ENCODE results near the gene NMUR1.

Gene NMUR1

DNA sequence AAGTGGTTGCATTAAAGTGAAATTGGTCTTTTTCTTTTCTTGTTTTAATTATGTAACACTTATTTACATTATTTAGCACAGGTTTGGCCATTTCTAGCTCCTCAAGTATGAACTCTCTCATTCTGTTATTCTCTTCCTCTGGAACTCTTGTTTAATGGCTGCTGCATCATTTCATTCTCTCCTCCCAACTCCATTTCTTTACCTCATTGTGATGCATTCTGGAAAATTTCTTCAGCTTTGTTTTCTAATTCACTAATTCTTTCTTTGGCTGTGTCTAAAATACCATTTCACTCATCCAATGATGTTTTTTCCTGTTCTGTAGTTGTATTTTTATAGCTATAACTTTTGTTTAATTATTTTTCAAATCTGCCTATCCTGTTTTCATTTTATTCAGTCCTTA, 22.5 kb upstream of the NMUR1 start:
- DNase-seq, result no peak

DNA sequence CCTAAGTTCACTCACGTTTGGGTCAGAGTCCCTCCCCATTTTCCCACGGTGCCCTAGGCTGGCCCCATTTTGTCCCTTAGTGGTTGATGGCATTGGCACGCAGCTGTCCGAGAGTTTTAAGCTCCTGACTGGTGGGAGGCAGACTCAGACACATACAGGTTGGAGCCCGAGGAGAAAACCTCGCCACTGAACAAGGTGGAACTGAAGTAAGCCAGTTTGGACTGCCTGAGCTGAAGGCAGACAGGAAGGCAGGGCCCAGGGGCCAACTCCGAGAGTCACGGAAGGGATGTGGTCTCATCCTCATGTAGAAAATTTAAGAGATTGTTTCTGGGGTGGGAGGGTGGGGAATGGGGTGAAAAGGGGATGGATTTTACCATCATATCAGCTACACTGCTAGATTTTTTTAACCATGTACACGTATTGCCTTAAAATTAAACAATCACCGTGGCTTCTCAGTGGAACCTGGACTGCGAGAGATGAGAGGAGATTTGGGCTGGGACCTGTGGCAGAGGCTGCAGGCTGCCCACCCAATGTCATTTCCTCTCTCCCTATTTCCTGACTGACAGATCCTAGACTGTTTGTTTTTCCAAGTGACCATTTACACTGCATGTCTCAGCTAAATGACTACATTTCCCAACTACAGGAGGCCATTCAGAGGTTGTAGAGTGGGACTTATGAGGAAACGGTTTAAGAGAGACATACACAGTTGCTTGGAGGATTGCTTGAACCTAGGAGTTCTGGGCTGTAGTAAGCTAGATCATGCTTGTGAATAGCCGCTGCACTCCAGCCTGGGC, 19.4 kb upstream of the NMUR1 start:
- DNase-seq, result no peak

DNA sequence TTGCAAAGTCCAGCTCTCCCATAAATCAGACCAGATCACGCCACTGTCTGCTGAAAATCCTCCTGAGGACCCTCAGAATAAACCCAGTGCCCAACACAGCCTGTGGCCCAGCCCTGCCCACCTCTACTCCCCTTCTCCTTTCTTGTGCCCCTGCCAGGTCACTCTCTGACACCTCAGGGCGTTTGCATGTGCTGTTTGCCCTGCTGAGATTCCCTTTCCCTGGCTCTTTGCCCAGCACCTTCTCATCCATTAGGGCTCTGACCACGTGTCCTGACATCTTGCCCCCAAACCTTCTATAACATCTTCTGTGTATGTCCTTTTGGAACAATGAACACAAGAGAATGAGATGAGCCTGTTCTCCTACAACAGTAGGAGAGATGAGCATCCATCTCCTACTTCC, 18.5 kb upstream of the NMUR1 start:
- no peak for DNase-seq

DNA sequence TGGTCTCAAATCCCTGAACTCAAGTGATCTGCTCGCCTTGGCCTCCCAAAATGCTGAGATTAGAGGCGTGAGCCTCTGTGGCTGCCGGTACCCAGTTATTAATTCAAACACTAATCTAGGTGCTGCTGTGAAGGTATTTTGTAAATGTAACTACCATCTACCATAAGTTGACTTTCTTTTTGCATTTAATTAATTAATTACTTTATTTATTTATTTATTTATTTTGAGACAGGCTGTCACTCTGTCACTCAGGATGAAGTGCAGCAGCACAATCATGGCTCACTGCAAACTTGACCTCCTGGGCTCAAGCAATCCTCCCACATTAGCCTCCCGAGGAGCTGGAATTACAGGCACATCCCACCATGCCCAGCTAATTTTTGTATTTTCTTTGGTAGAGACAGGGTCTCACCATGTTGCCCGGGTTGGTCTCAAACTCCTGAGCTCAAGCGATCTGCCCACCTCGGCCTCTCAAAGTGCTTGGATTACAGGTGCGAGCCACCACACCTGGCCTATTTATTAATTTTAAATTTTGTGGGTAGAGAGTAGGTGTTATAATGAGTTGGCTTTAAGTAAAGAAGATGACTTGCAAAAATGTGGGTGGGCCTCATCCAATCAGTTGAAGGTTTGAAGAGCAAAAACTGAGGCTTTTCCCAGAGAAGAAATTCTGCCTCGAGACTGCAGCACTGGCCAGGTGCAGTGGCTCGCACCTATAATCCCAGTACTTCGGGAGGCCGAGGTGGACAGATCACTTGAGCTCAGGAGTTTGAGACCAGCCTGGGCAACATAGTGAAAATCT, 17.3 kb upstream of the NMUR1 start:
- no peak for DNase-seq

DNA sequence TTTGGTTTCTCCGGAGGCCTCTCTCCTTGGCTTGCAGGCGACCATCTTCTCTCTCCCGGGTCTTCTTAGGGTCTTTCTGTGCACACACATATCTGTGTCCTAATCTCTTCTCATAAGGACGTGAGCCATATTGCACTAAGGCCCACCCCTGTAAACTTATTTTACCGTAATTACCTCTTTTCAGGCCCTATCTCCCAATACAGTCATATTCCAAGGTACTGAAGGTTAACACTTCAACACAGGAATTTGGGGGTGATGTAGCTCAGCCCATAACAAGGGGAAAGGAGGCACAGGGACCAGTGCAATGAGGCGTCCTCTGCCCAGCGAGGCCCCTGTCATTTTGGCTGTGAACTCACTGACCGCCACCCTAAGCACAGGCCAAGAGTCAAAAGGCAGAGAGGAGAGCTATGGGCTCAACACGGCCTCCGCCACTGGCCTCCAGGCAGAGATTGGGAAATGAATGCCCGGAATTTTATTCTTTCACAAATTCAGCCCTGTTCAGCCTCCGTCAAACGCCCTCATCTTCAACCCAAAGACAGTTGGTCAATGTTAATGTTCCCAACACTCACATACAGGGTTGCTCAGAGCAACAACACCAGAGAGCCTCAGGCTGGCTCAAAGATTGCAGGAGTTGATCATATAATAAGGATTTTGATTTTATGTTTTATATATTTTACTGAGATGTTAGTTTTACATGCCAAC, 15.9 kb upstream of the NMUR1 start:
- peak; percentile 25 to 46 (median 33) for DNase-seq

DNA sequence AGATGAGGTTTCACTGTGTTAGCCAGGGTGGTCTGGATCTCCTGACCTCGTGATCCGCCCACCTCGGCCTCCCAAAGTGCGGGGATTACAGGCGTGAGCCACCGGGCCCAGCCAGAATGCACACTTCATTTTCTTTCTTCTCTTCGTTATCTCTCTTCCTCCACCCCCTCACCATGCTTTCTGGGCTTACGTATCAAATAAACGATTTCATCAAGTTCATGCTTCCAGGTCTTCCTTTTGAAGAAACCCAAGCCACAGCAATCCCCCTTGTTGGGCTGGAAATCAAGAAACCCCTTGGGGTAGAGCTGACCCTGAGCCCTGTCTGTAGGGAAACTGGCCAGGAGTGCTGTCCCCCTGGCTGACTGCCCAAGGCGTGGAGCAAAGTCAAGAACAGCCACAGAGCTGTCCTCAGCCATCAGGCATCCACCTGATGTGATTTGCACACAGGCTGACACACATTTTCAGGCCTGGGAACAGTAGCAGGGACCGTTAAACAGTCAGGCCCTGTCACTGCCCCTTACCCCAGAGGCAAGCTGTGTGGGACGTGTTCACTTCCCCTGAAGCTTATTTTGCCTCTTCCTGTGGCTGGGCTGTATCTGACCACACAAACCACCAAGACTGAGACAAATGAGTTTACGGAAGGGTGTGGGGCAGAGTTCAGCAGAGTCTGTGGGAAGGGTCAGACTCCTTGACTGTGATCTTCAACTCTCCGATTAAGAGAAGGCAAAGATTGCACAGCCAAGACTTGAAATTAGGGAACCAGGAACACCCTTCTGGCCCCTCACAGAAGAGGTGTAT, 15.1 kb upstream of the NMUR1 start:
- DNase-seq, result peak; percentile 84 to 94 (median 93)

DNA sequence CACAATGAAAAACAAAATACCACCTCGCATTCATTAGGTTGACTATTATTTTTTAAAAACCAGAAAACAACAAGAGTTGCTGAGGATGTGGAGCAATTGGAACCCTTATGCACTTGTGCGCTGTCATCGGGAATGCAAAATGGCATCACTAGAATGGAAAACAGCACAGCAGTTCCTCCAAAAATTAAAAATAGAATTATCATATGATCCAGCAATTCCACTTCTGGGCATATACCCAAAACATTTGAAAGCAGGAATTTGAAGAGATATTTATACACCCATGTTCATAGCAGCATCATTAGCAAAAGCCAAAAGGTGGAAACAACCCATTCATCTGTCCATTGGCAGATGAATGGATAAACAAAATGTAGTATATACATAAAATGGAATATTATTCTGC, 11.9 kb upstream of the NMUR1 start:
- DNase-seq, result peak in 1 of 3 donors; percentile 50

DNA sequence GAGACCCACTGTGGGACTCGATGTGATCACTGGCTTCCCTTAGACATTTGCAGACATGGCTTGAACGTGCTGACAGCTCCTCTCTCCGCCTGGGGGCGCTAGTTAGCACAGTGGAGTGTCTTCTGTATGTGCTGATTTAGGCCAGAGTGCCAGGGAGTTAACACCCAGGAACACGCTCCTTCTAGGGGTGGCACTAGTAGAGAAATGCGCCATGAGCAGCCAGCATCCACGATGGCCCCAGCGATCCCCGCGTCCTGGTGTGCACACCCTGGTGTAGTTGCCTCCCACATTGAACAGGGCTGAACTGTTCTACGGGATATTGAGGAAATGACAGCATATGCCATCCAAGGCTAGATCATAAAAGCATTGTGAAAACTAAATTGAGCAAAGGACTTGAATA, 11.4 kb upstream of the NMUR1 start:
- DNase-seq, result peak; percentile 29 to 48 (median 29)

DNA sequence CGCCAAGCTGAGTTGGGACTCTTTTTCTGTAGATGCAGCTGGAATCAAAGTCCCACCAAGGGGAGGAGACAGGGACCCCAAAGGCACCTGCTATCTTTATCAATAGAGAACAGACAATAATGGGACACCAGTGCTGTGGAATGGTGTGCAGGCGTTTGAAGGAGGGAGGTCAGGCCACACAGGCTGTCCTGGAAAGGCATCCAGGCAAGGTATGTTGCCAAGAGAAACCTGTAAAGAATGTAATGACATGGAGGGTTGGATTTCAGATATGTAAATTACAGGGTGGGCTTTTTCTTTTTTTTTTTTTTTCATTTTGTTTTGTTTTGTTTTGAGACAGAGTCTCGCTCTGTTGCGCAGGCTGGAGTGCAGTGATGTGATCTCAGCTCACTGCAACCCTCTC, 9.7 kb upstream of the NMUR1 start:
- no peak for DNase-seq

DNA sequence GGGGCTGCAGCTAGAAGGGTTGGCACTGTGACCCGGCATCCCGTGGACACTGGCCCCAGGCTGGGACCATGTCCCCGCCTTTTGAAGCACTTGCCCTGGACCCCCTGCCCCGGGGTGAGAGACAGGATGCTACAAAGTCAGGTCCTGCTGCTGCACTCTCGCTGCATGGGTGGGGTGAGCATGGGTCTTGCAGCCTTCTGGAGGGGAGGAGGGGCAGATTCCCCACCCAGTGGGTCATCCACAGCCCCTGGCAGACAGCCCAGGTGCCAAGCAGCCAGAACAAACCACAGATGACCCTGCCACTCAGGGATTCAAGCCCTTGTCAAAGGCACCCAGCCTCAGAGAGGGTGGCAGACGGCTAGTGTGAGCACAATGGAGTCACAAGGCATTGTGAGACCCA, 5.7 kb upstream of the NMUR1 start:
- DNase-seq, result no peak

DNA sequence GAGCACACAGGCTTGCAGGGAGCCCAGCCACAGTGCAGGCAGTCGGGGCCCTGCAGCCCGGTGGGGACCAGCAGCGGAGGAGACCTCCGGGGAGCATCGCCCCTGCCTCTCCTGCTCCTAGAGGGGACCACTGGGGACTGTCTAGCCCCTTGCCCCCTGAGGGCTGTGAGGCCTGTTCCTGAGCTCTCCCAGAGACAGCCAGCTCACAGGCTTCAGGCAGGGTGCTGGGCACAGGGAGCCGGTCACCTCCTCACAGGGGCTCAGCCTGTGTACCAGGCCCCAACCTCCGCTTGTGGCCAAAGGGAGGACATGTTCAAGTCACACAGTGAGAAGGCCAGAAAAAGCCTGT, 3.5 kb upstream of the NMUR1 start:
- no peak for DNase-seq

DNA sequence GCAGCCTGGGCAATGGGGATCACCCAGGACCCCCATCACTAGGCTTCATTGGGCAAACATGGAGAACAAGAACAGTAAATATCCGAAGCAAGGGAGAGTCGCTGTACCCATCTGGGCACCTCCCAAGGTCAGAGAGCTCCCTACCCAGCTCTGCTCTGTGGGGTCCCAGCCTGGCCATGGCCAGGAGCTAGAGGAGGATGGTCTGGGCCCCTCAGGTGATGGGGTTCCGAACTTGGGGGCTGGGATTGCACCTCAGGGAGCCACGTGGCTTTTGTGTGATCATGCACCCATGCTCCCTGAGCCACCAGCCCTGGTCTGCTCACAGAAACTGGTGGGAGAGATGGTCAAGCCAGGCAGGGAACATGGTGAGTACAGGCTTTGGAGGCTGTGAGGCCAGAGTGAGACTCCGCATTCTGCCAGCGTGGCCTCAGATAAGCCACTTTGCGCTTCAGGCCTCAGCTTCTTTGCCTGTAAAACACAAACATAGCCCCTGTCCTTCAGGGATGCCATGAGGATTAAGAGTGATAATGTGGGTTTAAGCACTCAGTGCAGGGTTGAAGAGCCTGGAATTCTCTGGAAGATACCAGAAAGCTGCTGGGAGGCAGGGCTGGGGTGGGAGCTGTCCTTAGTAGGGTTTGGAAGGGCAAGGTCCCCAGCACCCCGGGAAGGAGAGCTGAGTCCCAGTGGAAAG, 3.0 kb upstream of the NMUR1 start:
- DNase-seq, result no peak

DNA sequence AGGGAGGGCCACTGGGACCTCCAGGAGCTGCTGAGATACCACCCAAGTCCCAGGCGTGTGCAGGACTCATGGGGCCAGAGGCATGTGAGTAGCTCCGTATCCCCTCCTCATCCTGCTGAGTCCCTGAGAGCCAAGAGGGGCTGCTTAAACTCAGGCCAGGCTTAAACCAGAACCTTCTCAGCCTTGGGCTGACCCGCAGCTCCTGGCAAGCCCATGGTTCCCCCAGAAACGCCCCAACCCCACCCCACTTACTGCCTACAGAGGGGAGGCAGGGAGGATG, 2.5 kb upstream of the NMUR1 start:
- no peak for DNase-seq

DNA sequence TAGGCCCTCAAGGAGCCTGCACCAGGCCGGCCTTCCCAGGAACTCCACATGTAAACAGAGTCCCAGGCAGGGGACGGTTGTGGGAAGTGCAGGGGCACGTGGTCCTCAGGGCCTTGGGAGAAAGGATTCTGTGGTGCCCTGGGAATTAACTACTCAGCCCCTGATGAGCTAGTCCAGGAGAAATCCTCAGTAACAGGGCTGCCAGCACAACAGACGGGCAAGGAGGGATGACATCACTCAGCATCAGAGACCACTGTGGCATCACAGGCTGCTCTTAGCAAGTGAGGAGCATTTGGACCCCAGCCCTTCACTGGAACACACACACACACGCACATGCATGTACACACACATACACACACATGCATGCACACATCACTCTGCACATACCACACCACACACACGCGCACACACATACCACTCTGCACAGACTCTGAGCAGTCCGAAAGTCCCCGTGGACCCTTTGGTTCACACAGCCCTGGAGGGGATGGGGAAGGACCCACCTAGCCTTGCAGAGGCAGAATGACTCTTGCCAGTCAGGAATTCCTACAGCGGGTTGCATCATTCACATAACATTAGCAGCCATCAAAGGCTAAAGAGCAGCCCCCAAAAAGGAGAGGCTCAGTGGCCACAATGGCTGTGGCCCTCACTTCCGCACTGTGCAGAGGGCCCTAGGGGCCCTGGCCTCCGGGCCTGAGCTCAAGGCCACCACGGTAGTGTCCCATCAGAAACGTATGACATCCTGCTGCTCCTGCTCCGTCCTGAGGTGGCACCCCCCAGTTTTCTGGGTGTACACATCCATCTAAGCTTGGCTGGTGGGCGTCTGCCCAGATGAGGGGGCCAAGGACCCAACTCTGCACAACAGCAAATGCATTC, 1.9 kb upstream of the NMUR1 start:
- no peak for DNase-seq

DNA sequence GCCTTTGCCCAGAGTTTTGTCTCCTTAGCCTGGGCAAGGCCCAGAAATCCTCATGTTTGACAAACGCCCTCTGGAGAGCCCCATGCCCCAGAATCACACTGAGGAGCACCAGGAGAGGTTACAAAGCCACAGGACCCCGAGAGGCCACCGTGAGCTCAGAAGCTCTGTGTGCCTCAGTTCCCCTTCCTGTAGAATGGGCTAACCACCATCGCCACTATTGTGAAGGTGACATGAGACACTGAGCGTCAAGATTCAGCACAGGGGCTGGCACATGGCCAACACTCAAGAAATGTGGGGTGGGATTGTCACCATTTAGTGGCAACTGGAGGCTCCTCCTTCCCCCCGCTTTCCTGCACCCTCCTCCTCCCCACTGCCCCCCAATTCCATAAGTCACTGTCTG, 1.2 kb upstream of the NMUR1 start:
- DNase-seq, result no peak

DNA sequence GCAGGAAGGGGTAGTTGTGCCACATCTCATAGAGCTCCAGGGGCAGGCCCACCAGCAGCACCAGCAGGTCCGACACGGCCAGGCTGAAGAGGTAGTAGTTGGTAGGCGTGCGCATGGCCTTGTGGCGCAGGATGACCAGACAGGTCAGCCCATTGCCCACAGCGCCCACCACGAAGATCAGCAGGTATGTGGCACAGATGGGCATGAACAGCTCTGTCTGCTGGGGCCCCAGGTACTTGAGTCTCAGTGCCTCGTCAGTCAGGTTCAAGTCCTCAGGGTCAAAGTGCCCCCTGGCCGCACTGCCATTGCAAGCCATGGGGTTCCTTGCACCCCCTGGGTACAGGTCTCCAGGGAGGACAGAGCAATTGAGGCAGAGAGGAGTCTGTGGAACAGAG, 1.6 kb downstream of the NMUR1 start:
- DNase-seq, result no peak

DNA sequence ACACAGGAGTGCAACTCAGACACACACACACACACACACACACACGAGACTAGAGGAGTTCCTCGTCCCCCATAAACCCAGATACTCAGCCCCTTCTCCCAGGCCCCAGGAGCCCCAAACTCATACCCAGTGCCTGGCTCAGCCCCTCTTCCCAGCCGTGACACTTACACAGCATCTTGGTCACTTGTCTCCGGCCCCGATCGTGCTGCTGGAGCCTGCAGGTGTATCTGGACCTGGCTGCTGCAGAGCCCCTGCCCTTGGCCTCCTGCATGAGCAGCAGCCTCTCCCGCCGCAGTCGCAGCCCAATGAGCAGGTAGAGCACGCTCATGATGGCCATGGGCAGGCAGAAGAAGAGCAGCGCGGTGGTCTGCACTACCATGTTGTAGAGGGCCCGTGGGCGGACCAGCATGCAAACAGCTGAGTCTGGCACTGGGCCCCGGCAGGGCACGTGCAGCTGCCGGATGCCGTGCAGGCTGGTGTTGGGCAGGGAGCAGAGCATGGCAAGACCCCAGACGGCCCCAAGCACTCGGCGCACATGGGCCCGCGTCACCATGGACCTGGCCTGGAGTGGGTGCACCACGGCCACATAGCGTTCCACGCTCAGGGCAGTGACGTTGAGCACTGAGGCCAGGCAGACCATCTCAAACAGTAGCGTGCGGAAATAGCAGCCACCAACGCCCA, 2.1 kb downstream of the NMUR1 start:
- DNase-seq, result no peak

DNA sequence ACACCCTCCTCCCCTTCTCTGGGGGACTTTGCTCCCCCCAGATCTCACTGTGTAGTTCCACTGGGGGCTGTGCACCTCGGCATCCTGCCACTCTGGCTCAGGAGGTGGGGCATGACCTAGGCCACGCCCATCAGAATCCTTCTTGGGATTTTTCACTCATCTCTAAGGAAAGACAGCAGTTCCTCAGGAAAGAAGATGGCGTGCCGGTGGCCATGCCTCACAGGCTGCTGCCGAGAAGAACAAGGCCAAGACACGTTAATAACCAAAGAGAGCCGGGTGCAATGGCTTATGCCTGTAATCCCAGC, 3.2 kb downstream of the NMUR1 start:
- DNase-seq, result no peak

DNA sequence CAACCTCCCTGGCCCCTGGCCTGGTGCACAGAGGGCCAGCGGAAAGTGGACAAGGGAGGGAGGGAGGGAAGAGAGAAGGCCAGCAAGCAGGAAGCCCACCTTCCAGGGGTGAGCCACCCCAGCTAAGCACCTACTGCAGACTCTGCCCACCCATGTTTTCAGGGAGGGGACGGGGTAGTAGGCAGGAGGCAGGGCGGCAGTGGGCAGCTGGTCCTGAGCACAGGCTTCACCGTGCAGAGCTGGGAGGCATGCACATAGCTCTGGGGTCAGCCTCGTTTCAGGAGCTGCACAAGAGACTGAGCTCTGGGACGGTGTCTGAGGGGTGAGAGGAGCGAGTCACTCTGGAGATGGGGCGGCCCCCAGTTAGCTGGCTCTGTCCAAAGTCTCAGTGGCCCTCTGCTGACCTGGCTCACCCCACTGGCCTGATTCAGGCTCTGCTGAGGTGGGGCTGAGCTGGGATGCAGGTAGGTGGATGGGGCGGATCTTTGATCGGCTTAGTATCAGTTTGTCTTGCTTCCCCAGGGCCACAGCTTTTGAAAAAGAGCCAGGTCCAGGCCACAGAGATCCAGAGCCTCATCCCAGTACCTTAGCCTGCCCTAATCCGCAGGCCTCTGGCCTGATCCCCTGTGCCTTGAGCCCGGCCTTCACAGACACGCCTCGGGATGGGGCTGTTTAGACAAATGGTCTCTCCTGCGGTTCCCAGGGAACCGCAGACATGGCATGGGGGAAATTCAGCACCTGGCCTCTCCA, 3.7 kb downstream of the NMUR1 start:
- DNase-seq, result no peak
